ENCODE measurements around the gene FNIP1. TPM values are rescaled to one million over a fixed set of nuclear protein-coding genes. Genes with fewer than 3 reads are reported as not detected.
A peak's percentile ranks its signal among the peaks of the same experiment; 100 is the strongest.

Gene FNIP1
- polyA plus RNA-seq, 1 donor (not counting 4 experiments of a cell fraction or from before 2014, with no cell fraction given) = 14.6 TPM

GRCh38 chr5:131814990-131815389 is 18.2 kb upstream of the FNIP1 start:
- Histone ChIP-seq H3K4me3 (ENCODE audit: control insufficient read depth in 2 of 3, extremely low read depth in 1 of 3, insufficient read depth in 2 of 3, low read depth in 1 of 3, low read length in 3 of 3) (no peak overlapping the region), H3K79me2 (ENCODE audit: control insufficient read depth, insufficient read depth, low read length) (no peaks in the 10 kb centered on the region), H3K27me3 (ENCODE audit: control insufficient read depth, extremely low read depth, insufficient read depth, low read length) (no peaks in the 10 kb centered on the region), H3K9me1 (ENCODE audit: control insufficient read depth, extremely low read depth, insufficient read depth, low read length) (no peaks in the 10 kb centered on the region), H3K4me1 (ENCODE audit: control insufficient read depth, extremely low read depth, insufficient read depth, low read length) (peaks cover 8% of the 10 kb centered on the region), H3K9ac (ENCODE audit: control insufficient read depth, extremely low read depth, insufficient read depth, low read length) (no peak overlapping the region), H4K20me1 (ENCODE audit: control insufficient read depth, extremely low read depth, insufficient read depth, low read length) (no peaks in the 10 kb centered on the region), H3K9me3 (ENCODE audit: control insufficient read depth, low read depth, low read length) (no peaks in the 10 kb centered on the region), H3K4me2 (ENCODE audit: control insufficient read depth, extremely low read depth, insufficient read depth, low read depth, low read length) (no peak overlapping the region), H3K36me3 (ENCODE audit: control insufficient read depth in 2 of 2, extremely low read depth in 1 of 2, insufficient read depth in 2 of 2, low read length in 2 of 2) (no peaks in the 10 kb centered on the region), H3K27ac (ENCODE audit: control insufficient read depth, insufficient read depth, low read length) (no peak overlapping the region), H2AFZ (ENCODE audit: control insufficient read depth, low read length) (no peak overlapping the region)
- TF ChIP-seq EZH2 (IDR thresholded peaks at IDR 0.05; ENCODE audit: low read length) = no peak
- TF ChIP-seq CTCF (optimal IDR thresholded peaks at IDR 0.05 in 1 of 3, IDR thresholded peaks at IDR 0.05 in 1 of 3, conservative IDR thresholded peaks at IDR 0.05 in 1 of 3; ENCODE audit: extremely low read depth in 1 of 3, insufficient read depth in 2 of 3, low read length in 3 of 3) = no peak
- FAIRE-seq (peak; percentile 88), DNase-seq (ENCODE audit: low read depth, low spot score) (no peak)
- dilution Hi-C loops (cut with MboI; ENCODE audit: extremely low pct_ligation_motif_present, low sequenced_read_pairs) = no loop called here

DNA sequence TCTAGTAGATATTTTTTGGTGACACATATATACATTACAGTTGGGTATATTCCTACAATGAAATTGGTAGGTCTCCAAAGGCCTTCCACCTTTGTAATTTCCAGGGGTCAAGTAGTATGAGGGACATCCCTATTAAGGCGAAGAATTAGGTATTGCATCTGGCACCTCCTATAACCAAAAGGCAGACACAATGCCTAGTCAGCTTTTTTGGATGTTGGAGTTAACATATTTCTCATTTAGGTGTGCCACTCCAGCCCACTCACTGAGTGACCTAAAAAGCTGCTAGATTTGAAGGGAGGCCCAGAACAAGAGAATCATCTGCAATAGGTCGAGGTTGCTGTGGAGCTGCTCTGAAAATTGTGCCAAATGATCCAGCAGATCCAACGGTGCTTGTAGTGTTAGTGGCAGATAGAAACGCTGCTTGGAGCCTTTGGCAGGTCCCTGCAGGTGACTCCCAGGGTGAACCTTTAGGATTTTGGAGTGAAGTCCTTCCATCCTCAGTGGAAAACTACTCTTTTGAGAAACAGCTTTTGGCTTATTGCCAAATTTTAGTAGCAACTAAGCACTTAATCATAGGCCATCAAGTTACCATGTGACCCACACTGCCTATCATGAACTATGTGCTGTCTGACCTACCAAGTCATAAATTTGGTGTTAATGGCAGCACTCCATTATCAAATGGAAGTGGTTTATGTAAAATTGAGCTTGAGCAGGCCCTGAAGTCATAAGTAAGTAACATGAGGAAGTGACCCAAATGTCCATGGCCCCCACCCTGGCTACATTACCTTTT is 15.7 kb upstream of the FNIP1 start:
- Histone ChIP-seq H3K9ac (ENCODE audit: control insufficient read depth, extremely low read depth, insufficient read depth, low read length) (no peak overlapping the region), H4K20me1 (ENCODE audit: control insufficient read depth, extremely low read depth, insufficient read depth, low read length) (no peaks in the 10 kb centered on the region), H3K9me3 (ENCODE audit: control insufficient read depth, low read depth, low read length) (no peaks in the 10 kb centered on the region), H2AFZ (ENCODE audit: control insufficient read depth, low read length) (no peak overlapping the region), H3K4me1 (ENCODE audit: control insufficient read depth, extremely low read depth, insufficient read depth, low read length) (peaks cover 8% of the 10 kb centered on the region), H3K27me3 (ENCODE audit: control insufficient read depth, extremely low read depth, insufficient read depth, low read length) (no peaks in the 10 kb centered on the region), H3K36me3 (ENCODE audit: control insufficient read depth in 2 of 2, extremely low read depth in 1 of 2, insufficient read depth in 2 of 2, low read length in 2 of 2) (no peaks in the 10 kb centered on the region), H3K9me1 (ENCODE audit: control insufficient read depth, extremely low read depth, insufficient read depth, low read length) (no peaks in the 10 kb centered on the region), H3K4me3 (ENCODE audit: control insufficient read depth in 2 of 3, extremely low read depth in 1 of 3, insufficient read depth in 2 of 3, low read depth in 1 of 3, low read length in 3 of 3) (no peak overlapping the region), H3K27ac (ENCODE audit: control insufficient read depth, insufficient read depth, low read length) (no peak overlapping the region), H3K4me2 (ENCODE audit: control insufficient read depth, extremely low read depth, insufficient read depth, low read depth, low read length) (no peak overlapping the region), H3K79me2 (ENCODE audit: control insufficient read depth, insufficient read depth, low read length) (no peaks in the 10 kb centered on the region)
- TF ChIP-seq CTCF (optimal IDR thresholded peaks at IDR 0.05 in 1 of 3, IDR thresholded peaks at IDR 0.05 in 1 of 3, conservative IDR thresholded peaks at IDR 0.05 in 1 of 3; ENCODE audit: extremely low read depth in 1 of 3, insufficient read depth in 2 of 3, low read length in 3 of 3) (no peak), EZH2 (IDR thresholded peaks at IDR 0.05; ENCODE audit: low read length) (no peak)
- dilution Hi-C loops (cut with MboI; ENCODE audit: extremely low pct_ligation_motif_present, low sequenced_read_pairs) = no loop called here
- DNase-seq (ENCODE audit: low read depth, low spot score) (no peak), FAIRE-seq (no peak)

All from keratinocyte (primary cell).